Right forelimb (tissue), 1 donor: ENCODE data around the gene TMEM273.

Experiments
- DNase-seq: peaks from one replicate; pipeline ENCODE4 v3.0.0-alpha.2; 2018

The TMEM273 gene, protein sequence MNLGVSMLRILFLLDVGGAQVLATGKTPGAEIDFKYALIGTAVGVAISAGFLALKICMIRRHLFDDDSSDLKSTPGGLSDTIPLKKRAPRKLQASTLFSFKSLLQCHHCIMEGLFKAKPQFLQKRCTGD

DNA sequence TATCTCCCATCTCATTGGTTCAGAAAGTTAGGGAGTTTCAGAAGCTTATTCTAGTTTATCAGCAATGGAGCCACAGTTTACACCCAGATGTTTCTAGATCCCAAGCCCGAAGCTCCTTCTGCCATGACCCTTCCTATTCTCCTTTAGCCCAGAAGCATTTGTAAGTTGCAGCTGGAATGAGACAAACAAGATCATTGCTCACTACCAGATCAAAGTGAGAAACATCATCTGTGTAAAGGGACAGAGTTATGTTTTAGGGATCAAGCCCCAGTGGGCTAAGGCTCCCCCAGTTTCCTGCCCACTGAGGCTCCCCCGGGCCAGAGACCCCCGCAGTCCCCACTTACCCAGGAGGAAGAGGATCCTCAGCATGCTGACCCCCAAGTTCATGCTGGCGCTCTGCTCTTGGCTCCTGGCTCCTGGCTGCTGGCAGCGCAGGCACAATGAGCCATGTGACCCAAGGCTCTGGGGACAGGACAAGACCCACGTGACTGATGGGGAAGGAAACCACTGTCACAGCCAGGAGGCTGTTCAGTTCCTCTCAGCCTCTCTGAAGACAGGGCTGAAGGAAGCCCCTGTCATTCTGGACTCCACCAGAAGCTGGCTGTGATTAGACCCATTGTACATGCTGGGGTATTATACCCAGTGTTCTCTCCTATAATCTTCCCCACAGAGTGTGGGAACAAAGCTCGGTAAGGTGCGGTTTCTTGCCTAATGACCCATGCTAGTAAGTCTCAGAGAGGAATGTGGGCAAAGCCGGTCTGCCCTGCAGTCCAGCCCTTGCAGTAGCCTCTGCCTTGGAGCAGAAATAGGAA lies at the start of gene TMEM273:
Gene TMEM273, minus strand, starts transcription at position 442 of the 812 bp plus-strand sequence. Its CDS starts 55 bp downstream, at position 387.
- no peak for DNase-seq

- DNase-seq: no peak
Measured at GRCh38 chr10:49237985-49238384, 49.8 kb upstream of the TMEM273 start.

DNA sequence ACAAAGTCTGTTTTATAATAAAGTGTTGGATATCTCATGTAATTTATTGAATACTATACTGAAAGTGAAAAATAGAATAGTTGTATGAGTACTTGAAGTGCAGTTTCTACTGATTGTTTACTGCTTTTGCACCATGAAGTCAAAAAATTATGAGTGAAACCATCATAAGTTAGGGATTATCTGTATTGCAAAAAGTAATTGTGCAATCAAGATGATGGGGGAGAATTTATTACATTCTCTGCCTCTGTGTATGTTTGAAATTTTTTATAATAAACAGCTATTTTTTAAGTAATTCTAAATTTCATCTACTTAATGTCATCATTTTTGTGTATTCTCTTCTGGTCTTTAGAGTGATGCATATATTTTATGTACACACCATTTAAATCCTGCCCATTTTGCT lies 47.2 kb upstream of the TMEM273 start:
- no peak for DNase-seq

DNA sequence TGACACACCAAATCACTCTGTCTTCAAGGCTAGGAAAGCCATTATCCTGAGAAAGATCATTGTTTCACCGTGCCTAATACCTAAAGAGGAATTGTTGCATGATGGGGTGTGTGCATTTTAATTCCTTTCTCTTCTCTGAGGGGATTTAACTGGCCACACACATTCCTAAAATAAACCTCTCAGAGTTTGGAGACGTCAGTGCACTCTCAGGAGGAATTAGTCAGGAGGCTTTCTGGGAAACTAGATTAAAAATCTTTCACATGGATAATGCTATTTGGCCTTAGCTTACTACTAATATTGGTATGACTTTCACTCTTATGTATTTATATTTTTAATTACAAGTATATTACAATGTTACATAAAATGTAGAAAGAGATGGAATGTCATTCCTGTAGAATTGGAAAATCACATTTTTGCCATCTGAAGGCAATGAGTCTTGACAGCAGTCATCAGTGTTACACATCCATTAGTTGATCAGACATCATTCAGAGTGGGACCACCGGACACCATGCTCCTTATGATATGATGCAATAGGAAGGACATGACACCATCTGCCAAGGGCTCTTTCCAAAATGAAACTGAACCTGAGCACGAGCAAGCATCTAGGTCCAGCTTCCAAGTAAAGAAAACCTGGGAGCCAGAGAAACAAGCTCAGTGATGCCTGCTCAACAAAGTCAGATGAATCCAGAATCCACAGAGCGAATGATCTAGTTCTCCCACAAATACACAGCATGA lies 43.1 kb upstream of the TMEM273 start:
- no peak for DNase-seq

GRCh38 chr10:49230004-49230403 lies 41.8 kb upstream of the TMEM273 start:
- no peak for DNase-seq

GRCh38 chr10:49228677-49229076 lies 40.5 kb upstream of the TMEM273 start:
- DNase-seq: no peak

- DNase-seq: no peak
Measured at GRCh38 chr10:49227406-49227805, 39.2 kb upstream of the TMEM273 start.

DNA sequence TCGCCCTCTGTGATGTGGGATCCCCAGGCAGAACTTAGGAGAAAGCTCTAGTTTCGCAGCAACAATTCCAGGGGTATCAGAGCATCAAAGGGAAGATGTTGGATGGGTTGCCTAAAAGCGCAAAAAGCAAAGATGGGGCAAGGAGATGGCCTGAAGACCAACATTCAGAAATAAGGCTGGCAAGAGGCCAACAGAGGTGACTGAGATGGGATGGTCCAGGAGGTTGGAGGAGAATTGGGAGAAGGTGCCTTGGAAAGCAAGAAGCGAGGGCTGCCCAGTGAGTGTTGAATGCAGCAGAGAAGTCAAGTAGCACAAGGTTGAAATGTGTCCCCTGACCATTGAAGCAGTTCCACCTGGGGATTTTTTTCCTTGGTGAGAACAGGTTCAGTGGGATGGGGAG lies 38.4 kb upstream of the TMEM273 start:
- no peak for DNase-seq

DNA sequence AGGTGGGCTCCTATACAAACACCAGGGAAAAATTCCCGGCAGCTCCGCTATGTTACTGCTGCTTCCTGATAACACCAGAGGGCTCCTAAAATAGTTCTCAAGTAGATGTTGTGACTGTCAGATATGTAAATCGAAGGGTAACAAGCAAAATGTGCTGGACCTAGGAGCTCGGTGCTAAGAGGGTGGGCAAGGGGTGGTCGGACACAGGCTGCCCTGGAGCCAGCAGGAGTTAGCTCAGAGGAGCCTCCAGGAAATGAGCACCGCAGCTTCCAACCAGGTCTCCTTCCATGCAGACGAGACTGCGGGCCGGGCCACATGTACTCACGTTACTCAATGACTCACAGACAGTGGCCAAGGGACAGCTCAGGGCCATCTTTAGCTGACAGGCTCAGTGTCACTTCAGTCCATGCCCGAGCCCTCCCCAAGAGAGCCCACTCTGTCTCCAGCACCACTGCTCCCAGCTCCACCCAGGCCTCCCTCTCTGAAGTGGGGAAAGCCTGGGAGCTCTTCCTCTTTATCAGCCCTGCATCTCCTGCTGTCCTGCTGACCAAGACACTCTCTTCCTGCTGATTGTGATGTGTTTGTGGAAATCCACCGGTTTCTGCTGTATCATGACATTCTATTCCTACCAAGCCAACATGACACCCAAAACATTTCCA lies 37.2 kb upstream of the TMEM273 start:
- DNase-seq: no peak

DNA sequence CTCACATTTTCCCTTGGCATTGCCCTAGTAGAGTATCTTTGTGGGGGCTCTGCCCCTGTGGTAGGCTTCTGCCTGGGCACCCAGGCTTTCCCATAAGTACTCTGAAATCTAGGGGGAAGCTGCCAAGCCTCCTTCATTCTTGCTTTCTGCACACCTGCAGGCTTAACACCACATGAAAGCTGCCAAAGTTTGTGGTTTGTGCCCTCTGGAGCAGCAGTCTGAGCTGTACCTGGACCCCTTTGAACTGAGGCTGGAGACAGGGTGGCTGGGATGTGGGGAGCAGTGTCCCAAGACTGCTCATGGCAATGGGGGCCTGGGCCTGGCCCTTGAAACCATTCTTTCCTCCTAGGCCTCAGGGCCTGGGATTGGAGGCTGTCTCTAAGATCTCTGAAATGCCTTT lies 35.0 kb upstream of the TMEM273 start:
- no peak for DNase-seq

DNA sequence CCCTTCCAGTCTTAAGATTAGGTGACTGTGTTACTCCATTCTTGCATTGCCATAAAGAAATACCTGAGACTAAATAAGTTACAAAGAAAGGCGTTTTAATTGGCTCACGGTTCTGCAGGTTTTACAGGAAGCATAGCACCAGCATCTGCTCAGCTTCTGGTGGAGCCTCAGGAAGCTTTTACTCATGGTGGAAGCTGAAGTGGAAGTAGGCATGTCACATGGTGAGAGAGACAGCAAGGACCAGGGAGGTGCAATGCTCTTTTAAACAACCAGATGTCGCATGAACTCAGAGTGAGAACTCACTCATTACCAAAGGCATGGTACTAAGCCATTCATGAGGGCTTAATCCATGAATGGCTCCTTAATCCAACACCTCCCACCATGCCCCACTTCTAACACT lies 34.0 kb upstream of the TMEM273 start:
- no peak for DNase-seq

DNA sequence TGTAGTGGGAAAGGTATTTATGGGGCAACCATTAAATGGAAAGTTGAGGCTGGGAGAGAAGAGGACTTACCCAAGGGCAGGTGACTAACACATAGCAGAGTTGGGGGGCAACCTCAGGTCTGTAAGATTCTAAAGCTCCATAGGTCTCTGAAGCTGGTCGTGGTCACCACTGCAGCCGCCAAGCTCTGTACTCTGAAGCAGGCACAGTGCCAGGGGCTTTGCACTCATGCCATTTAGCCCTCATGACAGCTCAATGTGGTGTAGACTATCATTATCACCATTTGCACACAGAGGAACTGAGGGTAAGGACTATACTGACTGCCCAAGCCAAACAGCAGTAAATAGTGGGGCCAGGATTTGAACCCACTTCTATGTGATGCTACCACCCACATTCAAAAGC lies 32.5 kb upstream of the TMEM273 start:
- no peak for DNase-seq

DNA sequence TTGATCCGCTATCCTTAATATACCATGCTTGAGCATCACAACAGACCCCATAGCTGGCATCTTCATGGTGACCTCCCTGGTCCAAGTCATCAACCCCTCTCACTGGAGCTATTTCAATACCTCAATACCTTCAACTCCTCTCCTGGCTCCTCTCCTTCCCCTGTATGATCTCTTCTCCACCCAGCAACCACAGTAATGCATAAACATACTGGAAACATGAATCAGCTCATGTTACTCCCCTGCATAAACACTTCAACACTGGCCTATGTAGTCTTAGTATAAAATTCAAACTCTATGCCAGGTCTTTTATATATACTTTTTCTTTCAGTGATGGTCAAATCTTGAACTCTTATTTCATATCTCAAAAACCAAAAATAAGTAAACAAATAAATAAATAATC lies 31.8 kb upstream of the TMEM273 start:
- DNase-seq: no peak

DNA sequence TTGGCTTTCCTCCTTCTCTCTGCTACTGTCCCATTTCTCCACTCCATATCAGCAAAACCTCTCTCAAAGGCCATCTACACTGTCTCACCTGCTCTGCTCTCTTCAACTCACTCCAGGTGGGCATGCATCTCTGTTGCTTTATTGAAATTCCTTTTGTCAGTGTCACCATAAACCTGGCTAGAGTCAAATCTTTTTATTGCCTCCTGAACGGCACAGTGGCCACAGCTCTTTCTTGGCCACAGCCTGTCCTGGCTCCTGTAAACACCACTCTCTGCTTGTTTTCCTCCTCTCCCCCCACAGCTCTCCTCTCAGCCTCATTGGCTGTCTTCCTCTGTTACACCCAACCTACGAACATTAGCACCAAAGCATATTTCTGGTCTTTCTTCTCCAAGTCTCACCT lies 31.1 kb upstream of the TMEM273 start:
- DNase-seq: no peak

- DNase-seq: no peak
Measured at GRCh38 chr10:49218480-49218879, 30.3 kb upstream of the TMEM273 start.

DNA sequence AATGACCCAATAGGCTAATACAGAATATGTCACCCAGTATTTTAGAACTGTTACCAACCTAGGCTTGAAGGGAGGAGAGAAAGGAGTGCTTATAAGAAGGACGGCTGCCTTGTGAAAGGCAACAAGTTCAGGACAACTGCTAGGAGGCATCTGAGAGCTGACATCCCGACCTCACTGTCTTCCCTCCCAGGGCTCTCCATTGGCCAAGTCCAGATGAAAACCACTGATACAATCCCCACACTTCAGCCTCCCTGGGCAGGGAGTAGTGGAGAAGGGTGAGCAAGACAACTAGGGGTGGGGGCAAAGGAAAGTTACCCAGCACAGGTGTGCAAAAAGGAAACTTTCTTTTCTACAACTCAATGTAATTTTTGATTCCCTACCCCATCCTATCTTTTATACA lies 29.5 kb upstream of the TMEM273 start:
- no peak for DNase-seq

DNA sequence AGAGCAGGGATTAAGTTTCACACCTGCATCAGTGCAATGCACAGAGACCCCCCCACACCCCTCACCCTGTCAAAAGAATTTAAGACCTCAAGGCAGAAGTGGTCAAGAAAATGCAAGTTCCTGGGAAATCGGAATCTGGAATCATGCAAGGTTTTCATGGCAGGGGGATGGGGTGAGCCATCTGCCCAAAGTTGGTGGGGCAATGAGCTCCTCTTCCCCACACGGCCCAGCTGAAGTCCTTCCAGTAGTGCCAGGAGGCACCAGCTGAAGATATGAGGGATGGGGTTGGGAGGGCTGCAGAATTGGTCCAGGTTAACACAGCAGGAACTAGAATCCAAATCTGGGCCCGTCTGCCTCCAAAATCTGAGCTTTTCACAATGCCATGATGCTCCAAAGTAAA lies 25.0 kb upstream of the TMEM273 start:
- DNase-seq: peak; percentile 25

DNA sequence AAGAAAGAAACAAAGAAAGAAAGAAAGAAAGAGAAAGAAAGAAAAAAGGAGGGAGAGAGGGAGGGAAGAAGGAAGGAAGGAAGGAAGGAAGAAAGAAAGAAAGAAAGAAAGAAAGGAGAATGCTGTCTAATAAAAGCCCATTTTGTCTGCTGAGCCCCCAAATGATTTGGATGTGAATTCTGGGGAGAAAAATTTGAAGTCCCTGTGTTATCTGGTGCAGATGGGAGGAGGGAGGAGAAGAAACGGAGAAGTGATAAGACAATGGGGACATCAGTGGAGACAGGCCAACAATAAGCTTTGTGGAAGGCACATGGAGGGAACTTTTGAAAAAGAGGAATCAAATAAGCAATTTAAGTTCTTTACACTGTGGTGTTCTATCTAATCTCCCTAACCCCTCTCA lies 24.6 kb upstream of the TMEM273 start:
- DNase-seq: no peak

- DNase-seq: no peak
Measured at GRCh38 chr10:49212076-49212475, 23.9 kb upstream of the TMEM273 start.

DNA sequence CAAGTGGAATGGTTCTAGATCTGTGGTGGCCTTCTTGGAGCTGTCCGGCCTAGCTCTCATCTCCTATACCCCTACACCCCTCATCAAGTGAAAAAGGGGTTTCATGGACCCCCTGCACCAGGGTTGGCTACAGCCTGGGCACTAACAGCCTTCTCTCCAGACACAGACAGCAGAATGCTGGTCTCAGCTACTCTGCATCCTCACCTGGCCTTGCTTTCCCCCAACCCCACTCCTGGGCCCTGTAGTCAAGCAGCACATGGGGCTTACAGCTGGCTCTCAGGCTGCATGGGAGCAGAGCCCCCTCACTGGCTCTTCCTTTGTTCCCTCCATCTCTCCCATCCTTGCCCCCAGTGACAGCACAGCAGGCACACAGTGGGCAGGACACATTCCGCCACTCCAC lies 20.8 kb upstream of the TMEM273 start:
- no peak for DNase-seq

DNA sequence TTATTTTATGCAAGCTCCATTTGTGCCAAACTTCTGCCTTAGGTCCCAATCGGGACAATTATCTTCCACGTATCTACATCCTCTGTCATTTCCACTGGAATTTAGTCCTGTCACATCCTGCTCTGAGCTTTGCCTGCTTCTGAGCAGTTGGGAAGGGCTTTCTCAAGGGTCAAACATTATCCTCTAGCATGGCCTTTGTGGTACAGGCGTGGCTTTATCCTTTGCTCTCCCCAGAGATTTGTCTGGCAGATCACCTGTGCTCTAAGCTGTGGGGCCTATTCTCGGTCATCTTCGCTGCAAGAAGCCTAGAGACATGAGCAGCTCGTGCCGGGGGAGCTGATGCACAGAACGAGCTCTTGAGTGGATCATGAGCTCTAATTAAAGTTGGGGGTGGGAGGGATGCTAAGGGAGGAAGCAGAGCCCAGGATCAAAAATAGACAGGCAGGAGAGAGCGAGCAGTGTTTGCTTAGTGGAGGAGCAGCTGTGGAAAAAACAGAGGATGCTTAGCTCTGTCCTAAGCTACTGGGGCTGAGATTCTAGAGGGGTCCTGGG lies 19.8 kb upstream of the TMEM273 start:
- no peak for DNase-seq

DNA sequence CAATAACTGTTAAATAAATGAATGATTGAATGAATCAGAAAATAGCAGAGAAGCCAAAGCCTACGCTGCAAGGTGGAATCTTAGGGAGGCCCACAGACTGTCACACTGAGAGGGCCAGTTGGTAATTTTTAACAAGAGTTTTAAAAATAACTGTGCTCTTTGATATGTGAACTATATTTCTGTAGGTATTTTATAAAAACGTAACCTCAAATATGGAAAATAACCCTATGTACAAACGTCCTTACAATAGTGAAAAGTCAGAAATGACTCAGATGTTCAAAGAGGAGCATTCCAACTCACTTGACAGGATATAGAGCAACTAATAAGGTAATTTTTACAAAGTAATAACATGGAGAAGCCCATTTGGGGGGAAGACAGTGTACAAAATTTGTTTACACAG lies 18.9 kb upstream of the TMEM273 start:
- DNase-seq: no peak

DNA sequence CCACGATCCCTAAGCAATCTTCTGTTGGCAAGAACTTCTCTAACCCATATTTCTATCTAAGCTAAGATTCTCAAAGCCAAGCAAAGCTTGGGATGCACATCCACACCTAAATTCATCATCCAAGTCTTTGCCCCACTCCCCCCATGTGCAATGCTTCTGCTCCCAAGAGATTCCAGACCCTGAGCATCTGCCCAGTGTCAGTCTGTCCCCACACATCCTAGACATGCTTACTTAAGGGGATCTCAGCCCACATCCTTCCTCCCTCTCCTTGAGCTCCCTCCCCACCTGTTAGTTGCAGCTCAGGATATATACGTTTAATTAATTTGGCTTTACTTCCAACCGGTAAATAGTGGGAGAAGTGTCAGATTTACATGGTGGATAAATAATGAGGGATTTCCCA lies 17.0 kb upstream of the TMEM273 start:
- DNase-seq: no peak
